ENCODE results near the gene C17orf67.

The C17orf67 gene

DNA sequence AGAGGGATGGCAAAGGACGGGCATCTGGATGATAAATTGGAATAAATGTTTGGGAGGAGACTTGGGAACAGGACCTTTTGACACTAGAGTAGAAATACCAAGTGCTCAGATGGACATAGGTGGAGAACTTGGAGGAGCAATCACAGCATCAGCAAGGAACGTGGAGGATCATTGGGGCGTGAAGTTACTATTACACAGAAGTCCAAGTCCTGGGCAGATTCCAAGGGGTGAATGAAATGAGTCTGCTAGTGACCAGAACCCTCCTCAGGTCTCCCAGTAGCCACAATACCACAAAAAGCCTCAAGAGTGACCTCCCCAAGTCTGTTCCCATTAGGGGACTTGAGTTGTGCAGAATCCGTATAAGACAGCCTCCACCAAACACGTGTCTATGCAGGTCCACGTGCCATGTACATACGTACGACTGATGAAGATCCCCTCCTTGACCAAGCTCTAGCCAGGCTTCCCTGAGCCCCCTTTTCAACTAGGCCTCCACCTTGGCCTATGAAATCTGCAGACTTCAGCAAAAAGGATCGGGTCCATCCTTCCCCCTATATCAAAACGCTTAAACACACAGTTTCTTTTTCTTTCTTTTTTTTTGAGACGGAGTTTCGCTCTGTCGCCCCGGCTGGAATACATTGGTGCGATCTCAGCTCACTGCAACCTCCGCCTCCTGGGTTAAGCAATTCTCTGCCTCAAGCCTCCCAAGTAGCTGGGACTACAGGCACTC, 2.2 kb downstream of the C17orf67 start:
- Histone ChIP-seq H3K4me1 (ENCODE audit: control insufficient read depth, low read depth, low read length) (peaks cover 20% of the 10 kb centered on the region), H3K36me3 (ENCODE audit: control insufficient read depth, low read depth, low read length) (no peaks in the 10 kb centered on the region), H3K27me3 (ENCODE audit: control insufficient read depth, insufficient read depth, low read length) (peaks cover 28% of the 10 kb centered on the region), H3K9ac (ENCODE audit: low read length) (no peak overlapping the region), H3K9me3 (ENCODE audit: control insufficient read depth, low read depth, low read length) (no peaks in the 10 kb centered on the region), H3K27ac (ENCODE audit: low read length) (no peak overlapping the region), H3K4me3 (ENCODE audit: low read length) (no peak overlapping the region)

DNA sequence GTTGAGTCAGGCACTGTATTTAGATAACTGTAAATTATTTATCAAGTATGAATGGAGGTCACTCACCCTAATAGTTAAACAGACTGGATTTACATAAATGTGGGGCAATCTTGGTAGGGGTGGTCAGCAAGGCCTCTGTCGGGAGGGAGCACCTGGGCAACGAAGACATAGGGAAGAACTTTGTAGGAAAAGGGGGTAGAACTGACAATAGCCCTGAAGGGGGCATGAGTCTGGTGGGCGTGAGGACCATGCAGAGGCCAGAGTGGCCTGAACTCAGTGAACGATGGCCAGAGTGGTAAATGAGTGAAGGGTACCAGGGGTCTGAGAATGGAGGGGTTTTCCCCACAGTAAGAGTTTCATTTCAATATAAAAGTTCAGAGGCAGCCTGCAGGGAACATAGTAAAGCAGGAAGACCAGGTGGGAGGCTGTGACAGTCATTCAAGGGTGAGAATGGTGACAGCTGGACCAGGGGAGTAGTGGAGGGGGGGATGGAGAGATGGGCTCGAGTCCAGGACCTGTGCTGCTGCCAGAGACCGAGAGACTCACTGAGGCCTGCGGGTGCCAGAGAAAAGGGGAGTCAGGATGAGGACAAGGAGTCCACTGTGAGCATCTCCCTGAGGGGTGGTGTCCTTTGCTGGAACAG, 2.9 kb downstream of the C17orf67 start:
- Histone ChIP-seq H3K4me3 (ENCODE audit: low read length) (no peak overlapping the region), H3K36me3 (ENCODE audit: control insufficient read depth, low read depth, low read length) (no peaks in the 10 kb centered on the region), H3K27me3 (ENCODE audit: control insufficient read depth, insufficient read depth, low read length) (peaks cover 25% of the 10 kb centered on the region), H3K9me3 (ENCODE audit: control insufficient read depth, low read depth, low read length) (no peaks in the 10 kb centered on the region), H3K9ac (ENCODE audit: low read length) (no peak overlapping the region), H3K4me1 (ENCODE audit: control insufficient read depth, low read depth, low read length) (peaks cover 20% of the 10 kb centered on the region), H3K27ac (ENCODE audit: low read length) (no peak overlapping the region)

DNA sequence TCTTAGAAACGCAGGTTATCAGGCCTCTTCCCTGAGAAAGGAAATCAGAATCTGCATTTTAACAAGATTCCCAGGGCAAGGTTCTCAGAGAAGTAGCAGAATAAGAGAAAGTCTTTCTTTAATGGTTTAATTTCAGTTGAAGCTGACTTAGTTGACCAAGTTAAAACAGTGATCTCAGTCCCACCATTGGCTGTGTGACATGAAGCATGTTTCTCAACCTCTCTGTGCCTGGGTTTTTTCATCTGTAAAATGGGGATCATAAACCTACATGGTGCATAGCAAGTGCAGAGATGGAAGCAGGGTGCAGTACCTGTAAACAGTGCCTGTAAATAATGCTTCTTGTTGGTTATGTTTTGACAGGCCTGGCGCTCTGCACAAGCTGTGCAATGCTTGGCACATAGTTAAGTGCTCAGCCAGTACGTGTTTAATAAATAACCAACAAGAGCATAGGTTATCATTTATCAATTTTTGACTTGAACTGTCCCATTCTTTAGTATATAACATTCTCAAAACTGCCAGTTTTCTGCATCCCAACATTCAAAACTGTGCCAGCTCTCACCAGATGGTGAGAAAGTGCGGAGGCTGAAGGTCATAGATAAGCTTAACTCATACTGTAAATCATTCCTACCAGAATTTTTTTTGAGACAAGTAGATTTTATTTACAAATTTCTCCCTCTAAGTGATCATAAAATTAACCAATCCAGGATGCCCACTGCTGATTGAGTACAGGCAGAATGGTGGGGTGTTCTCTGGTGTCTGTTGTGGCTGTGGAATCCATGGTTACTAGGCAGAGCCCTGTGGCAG, 6.9 kb downstream of the C17orf67 start:
- no peak overlapping the region for H3K4me3 ChIP-seq (ENCODE audit: low read length)
- peaks cover under 1% of the 10 kb centered on the region for H3K27me3 ChIP-seq (ENCODE audit: control insufficient read depth, insufficient read depth, low read length)
- H3K36me3 ChIP-seq (ENCODE audit: control insufficient read depth, low read depth, low read length) = no peaks in the 10 kb centered on the region
- H3K9ac ChIP-seq (ENCODE audit: low read length) = no peak overlapping the region
- H3K4me1 ChIP-seq (ENCODE audit: control insufficient read depth, low read depth, low read length) = peaks cover 7% of the 10 kb centered on the region
- no peak overlapping the region for H3K27ac ChIP-seq (ENCODE audit: low read length)
- no peaks in the 10 kb centered on the region for H3K9me3 ChIP-seq (ENCODE audit: control insufficient read depth, low read depth, low read length)

DNA sequence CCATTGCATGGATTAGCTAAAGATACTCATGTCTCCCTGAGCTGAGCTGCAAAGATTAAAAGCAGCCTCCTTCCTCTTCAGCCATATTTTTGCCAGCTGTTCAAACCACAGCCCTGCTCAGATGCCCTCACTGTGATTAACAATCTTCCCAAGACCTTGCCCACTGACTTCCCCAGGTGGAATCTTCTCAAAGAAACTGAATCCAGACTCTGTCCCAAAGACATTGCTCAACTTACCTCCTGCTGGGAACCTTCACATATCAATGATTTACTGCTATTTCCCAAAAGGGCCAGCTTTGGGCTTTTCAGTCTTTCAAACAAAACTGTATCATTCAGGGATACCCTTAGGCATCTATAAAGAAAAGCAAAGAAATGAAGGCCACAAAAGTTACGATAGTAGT, 9.2 kb downstream of the C17orf67 start:
- Histone ChIP-seq H3K36me3 (ENCODE audit: control insufficient read depth, low read depth, low read length) (no peaks in the 10 kb centered on the region), H3K9me3 (ENCODE audit: control insufficient read depth, low read depth, low read length) (no peaks in the 10 kb centered on the region), H3K27me3 (ENCODE audit: control insufficient read depth, insufficient read depth, low read length) (no peaks in the 10 kb centered on the region), H3K9ac (ENCODE audit: low read length) (no peak overlapping the region), H3K4me1 (ENCODE audit: control insufficient read depth, low read depth, low read length) (peaks cover 3% of the 10 kb centered on the region), H3K27ac (ENCODE audit: low read length) (no peak overlapping the region), H3K4me3 (ENCODE audit: low read length) (no peak overlapping the region)

DNA sequence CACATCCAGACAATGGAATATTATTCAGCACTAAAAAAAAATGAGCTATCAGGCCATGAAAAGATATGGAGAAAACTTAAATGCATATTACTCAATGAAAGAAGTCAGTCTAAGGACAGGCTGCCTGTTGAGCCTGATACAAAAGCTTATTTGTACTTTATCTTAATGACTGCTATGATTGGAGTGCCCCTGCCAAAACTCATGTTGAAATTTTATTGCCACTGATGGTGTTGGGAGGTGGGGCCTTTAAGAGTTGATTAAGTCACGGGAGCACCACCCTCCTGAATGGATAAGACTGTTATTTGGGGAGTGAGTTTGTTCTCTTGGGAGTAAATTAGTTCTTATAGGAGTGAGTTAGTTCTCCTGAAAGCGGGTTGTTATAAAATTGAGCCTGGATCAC, 9.9 kb downstream of the C17orf67 start:
- H3K27ac ChIP-seq (ENCODE audit: low read length) = no peak overlapping the region
- H3K4me1 ChIP-seq (ENCODE audit: control insufficient read depth, low read depth, low read length) = peaks cover 3% of the 10 kb centered on the region
- H3K36me3 ChIP-seq (ENCODE audit: control insufficient read depth, low read depth, low read length) = no peaks in the 10 kb centered on the region
- H3K9me3 ChIP-seq (ENCODE audit: control insufficient read depth, low read depth, low read length) = no peaks in the 10 kb centered on the region
- no peak overlapping the region for H3K4me3 ChIP-seq (ENCODE audit: low read length)
- no peaks in the 10 kb centered on the region for H3K27me3 ChIP-seq (ENCODE audit: control insufficient read depth, insufficient read depth, low read length)
- H3K9ac ChIP-seq (ENCODE audit: low read length) = no peak overlapping the region

DNA sequence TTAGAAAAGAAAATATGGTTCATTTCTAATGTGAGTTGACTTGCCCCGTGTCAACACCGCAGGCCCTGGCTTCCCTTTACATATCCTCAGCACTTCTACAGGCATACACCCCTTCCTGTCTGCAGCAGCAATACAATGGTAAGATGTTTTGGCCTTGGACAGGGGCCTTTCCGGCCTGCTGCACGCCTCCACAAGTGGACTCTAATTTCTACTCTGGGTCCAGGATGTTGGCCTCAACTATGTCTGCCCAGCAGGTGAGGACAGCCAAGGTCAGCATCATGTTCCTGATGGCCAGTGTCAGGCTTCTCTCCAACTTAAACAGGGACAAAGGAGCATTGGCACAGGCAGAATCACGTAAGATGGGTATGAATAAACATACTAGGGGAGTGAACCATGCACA, 11.0 kb downstream of the C17orf67 start:
- Histone ChIP-seq H3K27ac (ENCODE audit: low read length) (no peak overlapping the region), H3K9ac (ENCODE audit: low read length) (no peak overlapping the region), H3K9me3 (ENCODE audit: control insufficient read depth, low read depth, low read length) (no peaks in the 10 kb centered on the region), H3K4me3 (ENCODE audit: low read length) (no peak overlapping the region), H3K27me3 (ENCODE audit: control insufficient read depth, insufficient read depth, low read length) (no peaks in the 10 kb centered on the region), H3K36me3 (ENCODE audit: control insufficient read depth, low read depth, low read length) (no peaks in the 10 kb centered on the region), H3K4me1 (ENCODE audit: control insufficient read depth, low read depth, low read length) (peaks cover 3% of the 10 kb centered on the region)

DNA sequence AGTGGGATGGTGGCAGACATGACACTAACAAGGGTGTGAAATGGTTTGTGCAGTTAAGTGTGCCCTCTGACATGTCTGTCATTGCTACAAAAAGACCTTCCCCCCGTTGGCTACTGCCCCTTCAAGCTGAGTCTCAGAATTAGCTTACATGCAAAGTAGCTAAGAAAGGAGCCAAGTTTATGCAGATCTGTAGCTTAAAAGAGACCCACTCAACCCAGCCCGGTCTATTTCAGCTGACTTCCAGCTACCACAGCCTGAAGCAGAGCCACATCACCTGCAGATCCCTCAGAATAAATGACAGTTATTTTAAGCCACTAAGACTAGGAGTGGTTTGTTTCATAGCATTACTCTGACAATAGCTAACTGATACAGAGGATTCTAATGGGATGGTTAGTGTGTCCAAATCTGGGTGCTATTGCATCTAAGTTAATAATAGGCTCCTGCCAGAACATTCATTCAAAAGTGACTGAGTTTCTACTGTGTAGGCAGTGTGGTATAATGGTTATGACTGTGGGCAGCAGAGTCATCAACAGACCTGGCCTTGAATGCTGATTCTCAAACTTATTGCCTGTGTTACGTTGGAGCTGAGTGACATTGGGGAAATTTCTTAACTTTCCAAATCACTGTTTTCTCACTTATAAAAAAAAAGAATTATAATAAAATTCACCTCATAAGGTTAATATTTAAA, 11.7 kb downstream of the C17orf67 start:
- H3K9ac ChIP-seq (ENCODE audit: low read length) = no peak overlapping the region
- H3K36me3 ChIP-seq (ENCODE audit: control insufficient read depth, low read depth, low read length) = no peaks in the 10 kb centered on the region
- H3K4me3 ChIP-seq (ENCODE audit: low read length) = no peak overlapping the region
- no peaks in the 10 kb centered on the region for H3K9me3 ChIP-seq (ENCODE audit: control insufficient read depth, low read depth, low read length)
- H3K4me1 ChIP-seq (ENCODE audit: control insufficient read depth, low read depth, low read length) = peaks cover 3% of the 10 kb centered on the region
- H3K27me3 ChIP-seq (ENCODE audit: control insufficient read depth, insufficient read depth, low read length) = no peaks in the 10 kb centered on the region
- no peak overlapping the region for H3K27ac ChIP-seq (ENCODE audit: low read length)

DNA sequence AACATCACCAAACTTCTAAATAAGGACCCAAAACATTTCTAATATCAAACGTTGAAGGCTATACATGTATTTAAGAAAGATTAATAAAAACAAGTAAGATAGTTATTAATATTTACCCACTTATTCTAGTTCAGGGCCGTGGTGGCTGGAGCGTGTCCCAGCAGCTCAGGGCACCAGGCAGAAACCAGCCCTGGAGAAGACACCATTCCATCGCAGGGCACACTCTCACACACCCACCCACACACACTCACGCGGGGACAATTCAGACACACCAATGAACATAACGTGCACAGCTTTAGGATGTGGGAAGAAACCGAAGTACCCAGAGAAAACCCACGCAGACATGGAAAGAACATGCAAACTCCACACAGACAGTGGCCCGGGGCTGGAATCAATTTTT, 13.5 kb downstream of the C17orf67 start:
- H3K27ac ChIP-seq (ENCODE audit: low read length) = no peak overlapping the region
- H3K4me3 ChIP-seq (ENCODE audit: low read length) = no peak overlapping the region
- no peaks in the 10 kb centered on the region for H3K27me3 ChIP-seq (ENCODE audit: control insufficient read depth, insufficient read depth, low read length)
- no peaks in the 10 kb centered on the region for H3K9me3 ChIP-seq (ENCODE audit: control insufficient read depth, low read depth, low read length)
- H3K36me3 ChIP-seq (ENCODE audit: control insufficient read depth, low read depth, low read length) = no peaks in the 10 kb centered on the region
- H3K4me1 ChIP-seq (ENCODE audit: control insufficient read depth, low read depth, low read length) = peaks cover 3% of the 10 kb centered on the region
- H3K9ac ChIP-seq (ENCODE audit: low read length) = no peak overlapping the region

DNA sequence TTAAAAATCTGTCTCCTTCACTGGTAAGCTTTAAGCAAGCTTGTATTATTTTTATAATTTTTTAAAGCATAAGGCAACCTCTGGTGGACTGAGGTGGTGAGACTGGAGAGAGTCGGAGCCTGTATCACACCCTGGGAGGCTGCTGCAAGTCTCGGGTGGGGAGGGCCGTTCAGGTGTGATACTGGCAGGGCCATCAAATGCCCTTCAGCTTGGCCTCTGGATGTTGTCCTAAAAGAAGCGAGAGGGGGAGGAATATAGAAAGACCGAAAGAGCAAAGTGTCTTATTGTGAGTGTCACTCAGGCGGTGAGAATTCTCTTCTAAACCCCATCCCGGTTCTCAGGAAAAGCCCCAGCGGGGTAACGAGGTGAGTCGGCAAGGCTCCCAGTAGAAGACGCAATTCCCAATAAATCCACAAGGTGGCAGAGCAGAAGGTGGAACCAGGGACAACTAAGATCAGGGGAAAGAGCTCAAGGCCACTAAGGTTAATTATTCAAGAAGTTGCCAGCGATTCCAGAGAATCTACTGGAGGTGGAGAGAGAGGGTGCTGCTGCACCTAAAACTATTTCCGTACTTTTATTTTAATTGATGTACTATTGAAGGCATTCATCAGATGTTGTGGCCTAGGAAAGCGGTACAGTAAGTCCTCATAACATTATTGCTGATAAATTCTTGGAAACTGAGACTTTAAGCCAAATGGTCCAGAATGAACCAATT, 14.1 kb downstream of the C17orf67 start:
- Histone ChIP-seq H3K4me3 (ENCODE audit: low read length) (no peak overlapping the region), H3K27ac (ENCODE audit: low read length) (no peak overlapping the region), H3K9ac (ENCODE audit: low read length) (no peak overlapping the region)

DNA sequence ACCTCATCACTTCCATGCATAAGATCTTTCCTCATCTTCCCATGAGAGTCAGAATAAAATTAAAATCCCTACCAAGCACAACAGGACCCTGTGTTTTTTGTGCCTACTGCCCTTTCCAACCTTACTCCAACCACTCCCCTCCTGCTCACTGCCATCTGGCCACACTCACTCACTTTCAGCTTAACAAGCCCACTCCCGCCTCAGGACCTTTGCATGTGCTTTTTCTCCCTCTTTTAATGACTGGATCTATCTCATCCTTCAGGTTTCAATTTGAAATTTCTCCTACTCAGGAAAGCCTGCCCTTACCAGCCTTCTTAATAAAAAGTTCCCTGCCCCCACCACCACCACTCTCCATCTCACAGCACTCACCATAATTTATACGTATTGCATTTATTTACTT, 14.7 kb downstream of the C17orf67 start:
- H3K27me3 ChIP-seq (ENCODE audit: control insufficient read depth, insufficient read depth, low read length) = no peaks in the 10 kb centered on the region
- no peak overlapping the region for H3K9ac ChIP-seq (ENCODE audit: low read length)
- no peaks in the 10 kb centered on the region for H3K9me3 ChIP-seq (ENCODE audit: control insufficient read depth, low read depth, low read length)
- H3K27ac ChIP-seq (ENCODE audit: low read length) = no peak overlapping the region
- H3K4me1 ChIP-seq (ENCODE audit: control insufficient read depth, low read depth, low read length) = no peaks in the 10 kb centered on the region
- H3K36me3 ChIP-seq (ENCODE audit: control insufficient read depth, low read depth, low read length) = no peaks in the 10 kb centered on the region
- H3K4me3 ChIP-seq (ENCODE audit: low read length) = no peak overlapping the region

More for the DNA sequence above, 14.1 kb downstream of the C17orf67 start:
- Histone ChIP-seq H3K9me3 (ENCODE audit: control insufficient read depth, low read depth, low read length) (no peaks in the 10 kb centered on the region), H3K36me3 (ENCODE audit: control insufficient read depth, low read depth, low read length) (no peaks in the 10 kb centered on the region), H3K27me3 (ENCODE audit: control insufficient read depth, insufficient read depth, low read length) (no peaks in the 10 kb centered on the region), H3K4me1 (ENCODE audit: control insufficient read depth, low read depth, low read length) (peaks cover 1% of the 10 kb centered on the region)

DNA sequence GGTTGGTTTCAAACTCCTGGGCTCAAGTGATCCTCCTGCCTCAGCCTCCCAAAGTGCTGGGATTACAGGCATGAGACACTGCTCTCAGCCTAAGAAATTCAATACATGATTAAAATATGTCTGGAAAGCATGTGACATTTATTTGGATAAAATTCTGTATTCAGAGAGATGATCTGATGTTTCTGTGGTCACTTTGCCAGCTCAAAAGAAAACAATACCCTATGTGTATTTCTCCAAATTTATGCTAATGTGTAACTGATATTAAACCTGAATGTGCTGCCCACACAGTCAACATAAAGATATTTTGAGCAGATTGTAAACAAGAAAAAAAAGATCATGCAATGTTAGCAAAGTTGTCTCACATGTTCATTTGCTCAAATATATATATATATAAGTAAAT, 16.7 kb downstream of the C17orf67 start:
- no peak overlapping the region for H3K4me3 ChIP-seq (ENCODE audit: low read length)
- no peak overlapping the region for H3K27ac ChIP-seq (ENCODE audit: low read length)
- no peaks in the 10 kb centered on the region for H3K27me3 ChIP-seq (ENCODE audit: control insufficient read depth, insufficient read depth, low read length)
- no peaks in the 10 kb centered on the region for H3K36me3 ChIP-seq (ENCODE audit: control insufficient read depth, low read depth, low read length)
- H3K9me3 ChIP-seq (ENCODE audit: control insufficient read depth, low read depth, low read length) = no peaks in the 10 kb centered on the region
- H3K9ac ChIP-seq (ENCODE audit: low read length) = no peak overlapping the region
- no peaks in the 10 kb centered on the region for H3K4me1 ChIP-seq (ENCODE audit: control insufficient read depth, low read depth, low read length)
